GM12872 (cell line): Measurements from ENCODE around the gene LHPP.

ENCODE experiments used
- TF ChIP-seq, protein P1 (sequence below): IDR thresholded peaks from 3 replicates; pipeline ENCODE4 v1.5.1; 2011; ENCODE audit warnings: low read depth, mild to moderate bottlenecking, low read length, moderate library complexity; ENCODE audit not compliant: insufficient read depth

The LHPP gene

GRCh38 chr10:124624466-124624865 is 162.8 kb downstream of the LHPP start:
- TF ChIP-seq, protein P1, sequence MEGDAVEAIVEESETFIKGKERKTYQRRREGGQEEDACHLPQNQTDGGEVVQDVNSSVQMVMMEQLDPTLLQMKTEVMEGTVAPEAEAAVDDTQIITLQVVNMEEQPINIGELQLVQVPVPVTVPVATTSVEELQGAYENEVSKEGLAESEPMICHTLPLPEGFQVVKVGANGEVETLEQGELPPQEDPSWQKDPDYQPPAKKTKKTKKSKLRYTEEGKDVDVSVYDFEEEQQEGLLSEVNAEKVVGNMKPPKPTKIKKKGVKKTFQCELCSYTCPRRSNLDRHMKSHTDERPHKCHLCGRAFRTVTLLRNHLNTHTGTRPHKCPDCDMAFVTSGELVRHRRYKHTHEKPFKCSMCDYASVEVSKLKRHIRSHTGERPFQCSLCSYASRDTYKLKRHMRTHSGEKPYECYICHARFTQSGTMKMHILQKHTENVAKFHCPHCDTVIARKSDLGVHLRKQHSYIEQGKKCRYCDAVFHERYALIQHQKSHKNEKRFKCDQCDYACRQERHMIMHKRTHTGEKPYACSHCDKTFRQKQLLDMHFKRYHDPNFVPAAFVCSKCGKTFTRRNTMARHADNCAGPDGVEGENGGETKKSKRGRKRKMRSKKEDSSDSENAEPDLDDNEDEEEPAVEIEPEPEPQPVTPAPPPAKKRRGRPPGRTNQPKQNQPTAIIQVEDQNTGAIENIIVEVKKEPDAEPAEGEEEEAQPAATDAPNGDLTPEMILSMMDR: no peak

GRCh38 chr10:124624895-124625294 is 163.3 kb downstream of the LHPP start:
- TF ChIP-seq, protein P1: no peak

DNA sequence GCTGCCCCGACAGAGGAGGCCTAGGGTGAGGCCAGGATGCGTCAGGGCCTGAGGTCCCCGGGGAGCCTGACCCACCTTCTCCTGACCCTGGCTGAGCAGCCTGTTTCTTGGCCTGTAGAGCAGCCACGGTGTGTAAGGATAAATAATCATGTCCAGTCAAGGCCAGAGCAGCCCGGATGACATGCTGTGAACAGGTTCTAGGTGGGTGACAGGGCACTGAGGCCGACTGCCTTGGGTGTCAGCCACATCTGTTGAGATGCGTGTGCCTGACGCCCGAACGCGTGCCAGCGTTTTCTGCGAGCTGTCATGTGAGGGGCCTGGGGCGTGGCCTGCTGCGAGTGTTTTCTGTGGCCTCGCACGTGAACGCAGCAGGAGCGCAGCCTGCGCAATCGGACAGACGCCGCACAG is 164.2 kb downstream of the LHPP start:
- TF ChIP-seq, protein P1: no peak

- TF ChIP-seq, protein P1: peak; percentile 13; the same call in 1 of the 3 replicates
These were observed 165.2 kb downstream of the LHPP start for GRCh38 chr10:124626759-124627380.

- TF ChIP-seq, protein P1: no peak
These were observed 166.4 kb downstream of the LHPP start for GRCh38 chr10:124627866-124628675.

- TF ChIP-seq, protein P1: no peak
These were observed 167.0 kb downstream of the LHPP start for GRCh38 chr10:124628676-124629021.

DNA sequence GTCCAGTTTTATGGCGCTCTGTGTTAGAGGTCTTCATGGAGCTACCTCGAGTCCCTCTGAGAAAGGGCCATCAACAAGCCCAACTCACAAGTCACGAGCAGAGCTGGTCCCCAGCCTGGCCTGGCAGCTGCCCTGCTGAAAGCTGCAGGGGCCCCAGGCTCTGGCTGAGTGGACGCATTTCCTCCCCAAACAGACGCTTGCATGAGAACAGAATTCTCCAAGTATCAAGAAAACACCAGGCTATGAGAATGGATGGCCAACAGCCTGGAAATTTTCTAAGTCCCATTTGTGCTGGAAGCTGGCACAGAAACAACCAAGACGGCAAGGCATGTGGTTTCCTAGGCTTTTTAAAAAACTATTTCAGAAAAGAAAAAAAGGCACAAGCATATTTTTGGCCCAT is 167.8 kb downstream of the LHPP start:
- TF ChIP-seq, protein P1: no peak
